Fibroblast of pulmonary artery (primary cell): Measurements from ENCODE around the gene NPHS2.
A peak's percentile ranks its signal among the peaks of the same experiment; 100 is the strongest.

ENCODE experiments used
- DNase-seq: peaks from one replicate; pipeline ENCODE4 v3.0.0-alpha.2; 2010; ENCODE audit warnings: low read depth
- H3K4me3 ChIP-seq: replicated peaks from 2 replicates; pipeline ENCODE4 v1.5.1; 2011; ENCODE audit warnings: low read depth, mild to moderate bottlenecking, control low read depth, low read length, moderate library complexity
- CTCF ChIP-seq: IDR thresholded peaks from 2 replicates; pipeline ENCODE4 v1.5.1; 2011; ENCODE audit warnings: mild to moderate bottlenecking, control low read depth, low read length, inconsistent platforms; ENCODE audit errors: missing control alignments

The NPHS2 gene

GRCh38 chr1:179583771-179584320 lies 8.1 kb upstream of the NPHS2 start:
- no peak for TF ChIP-seq CTCF
- no peak overlapping the region for H3K4me3 ChIP-seq
- DNase-seq, result no peak

GRCh38 chr1:179576509-179576908 lies 761 bp upstream of the NPHS2 start:
- H3K4me3 ChIP-seq, result no peak overlapping the region
- DNase-seq, result no peak
- no peak for TF ChIP-seq CTCF

- H3K4me3 ChIP-seq, result no peak overlapping the region
- no peak for DNase-seq
- no peak for TF ChIP-seq CTCF
Observed at GRCh38 chr1:179558078-179558477, 17.7 kb downstream of the NPHS2 start.

GRCh38 chr1:179554427-179554826 lies 21.3 kb downstream of the NPHS2 start:
- TF ChIP-seq CTCF, result no peak
- DNase-seq, result no peak
- no peak overlapping the region for H3K4me3 ChIP-seq

GRCh38 chr1:179550746-179551682 lies 24.7 kb downstream of the NPHS2 start:
- peak; percentile 92 for DNase-seq

DNA sequence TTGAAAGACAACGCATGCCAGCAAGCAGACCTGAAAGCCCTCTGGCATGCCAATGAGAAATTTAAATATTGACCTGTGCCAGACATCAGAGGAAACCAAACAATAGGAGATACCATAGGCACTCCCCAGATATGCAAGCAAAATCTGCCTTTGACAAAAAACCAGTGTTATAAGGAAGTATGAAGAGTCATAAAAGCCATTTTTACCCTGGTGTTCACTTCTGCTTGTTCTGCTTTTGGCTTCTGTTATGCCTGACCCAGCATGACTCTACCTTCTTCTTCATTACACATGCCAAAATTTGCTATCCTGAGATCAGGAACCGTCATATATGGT lies 26.4 kb downstream of the NPHS2 start:
- no peak overlapping the region for H3K4me3 ChIP-seq
- no peak for TF ChIP-seq CTCF
- no peak for DNase-seq

More at GRCh38 chr1:179550746-179551682, 24.7 kb downstream of the NPHS2 start:
- TF ChIP-seq CTCF, result no peak
- H3K4me3 ChIP-seq, result peak overlapping the region; percentile 12
